MV-4-11 (cell line): ENCODE measurements around the gene GNG2.

ENCODE experiments used
- DNase-seq: peaks from one replicate; lab custom pipeline; 2025; lab: John Stamatoyannopoulos, UW

GNG2 gene

GRCh38 chr14:51942971-51943370, 82.6 kb downstream of the GNG2 start:
- no peak for DNase-seq

GRCh38 chr14:51950007-51950406, 89.6 kb downstream of the GNG2 start:
- DNase-seq = no peak

DNA sequence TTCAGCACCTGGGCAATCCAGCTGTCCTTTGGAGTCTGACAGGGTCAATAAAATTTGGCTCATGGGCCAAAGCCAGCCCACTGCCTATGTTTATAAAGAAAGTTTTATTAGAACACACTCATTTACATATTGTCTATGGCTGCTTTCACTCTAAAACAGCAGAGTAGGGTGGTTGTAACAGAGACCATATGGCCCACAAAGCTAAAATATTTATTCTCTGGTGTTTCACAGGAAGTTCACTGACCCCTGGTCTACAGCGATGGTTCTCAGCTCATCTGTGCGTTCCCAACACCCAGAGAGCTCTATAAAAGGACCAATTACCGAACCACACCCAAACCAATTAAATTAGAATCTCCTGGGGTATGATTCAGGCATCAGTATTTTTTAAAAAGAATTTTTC, 91.2 kb downstream of the GNG2 start:
- DNase-seq = no peak

DNA sequence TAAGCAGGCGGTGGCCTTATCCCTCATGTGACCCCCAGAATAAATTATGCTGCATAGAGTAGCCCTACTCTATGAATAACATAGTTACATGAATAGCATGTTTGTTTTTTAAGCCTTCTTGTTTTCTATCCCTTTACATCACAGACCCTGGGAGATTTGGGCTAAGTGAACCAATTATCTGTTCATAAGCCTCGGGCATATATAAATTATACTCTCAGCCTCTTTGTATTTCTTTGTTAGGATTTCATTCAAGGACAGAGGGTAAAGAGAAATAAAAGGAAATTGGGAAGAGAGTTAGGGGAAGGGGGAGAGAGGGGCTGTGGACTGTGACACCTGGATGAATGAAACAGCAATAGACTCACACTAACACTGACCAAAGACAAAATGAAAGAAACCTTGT, 93.6 kb downstream of the GNG2 start:
- DNase-seq = no peak

DNA sequence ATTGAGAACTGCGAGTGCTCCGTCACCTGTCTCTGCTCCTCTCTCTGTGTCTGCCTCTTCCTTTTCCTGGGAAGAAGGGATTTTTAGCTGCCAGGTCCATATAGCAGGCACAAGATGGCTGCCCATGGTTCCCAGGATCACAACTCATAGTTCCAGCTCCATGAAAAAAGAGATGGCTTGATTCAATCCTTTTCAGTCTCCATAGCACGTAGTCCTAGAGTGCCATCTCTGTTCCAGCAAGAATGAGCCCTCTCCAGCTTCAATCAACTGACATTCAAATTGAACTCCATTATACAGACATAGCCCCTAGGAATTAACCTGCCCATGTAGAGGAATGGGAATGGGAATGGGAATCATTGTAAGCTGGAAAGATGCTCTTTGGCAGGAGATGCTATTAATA, 94.2 kb downstream of the GNG2 start:
- DNase-seq = no peak

DNA sequence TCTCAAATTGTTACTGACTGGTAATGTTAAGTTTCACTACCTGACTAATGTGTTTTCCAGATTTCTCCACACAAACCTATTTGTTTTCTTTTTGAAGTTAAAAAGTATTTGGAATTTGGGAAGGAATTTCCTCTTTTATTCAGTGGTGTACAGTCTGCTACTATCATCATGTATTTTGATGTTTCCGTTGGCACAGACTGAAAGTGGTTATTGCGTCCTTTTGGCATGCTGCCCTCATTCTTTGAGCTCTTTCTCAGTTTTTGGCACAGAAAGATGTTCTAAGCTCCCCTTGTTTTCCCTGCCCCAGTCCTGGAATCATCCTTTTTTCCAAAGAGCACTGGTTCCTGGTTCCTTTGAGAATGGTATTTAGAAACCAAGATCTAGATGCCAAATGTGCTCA, 97.5 kb downstream of the GNG2 start:
- no peak for DNase-seq

DNA sequence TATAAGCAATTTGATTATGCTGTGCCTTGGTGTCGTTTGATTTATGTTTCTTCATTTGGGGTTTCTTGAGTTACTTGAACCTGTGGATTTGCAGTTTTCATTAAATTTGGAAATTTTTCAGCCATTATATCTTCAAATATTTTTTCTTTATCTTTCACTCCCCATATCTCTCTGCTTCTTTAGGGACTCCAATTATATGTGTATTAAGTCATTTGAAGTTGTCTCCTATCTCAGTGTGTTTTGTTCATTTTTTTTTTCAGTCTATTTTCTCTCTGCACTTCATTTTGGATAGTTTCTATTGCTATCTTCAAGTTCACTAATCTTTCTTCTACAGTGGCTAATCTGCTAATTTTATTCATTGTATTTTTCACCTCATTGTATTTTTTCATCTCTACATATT, 99.5 kb downstream of the GNG2 start:
- DNase-seq = no peak

DNA sequence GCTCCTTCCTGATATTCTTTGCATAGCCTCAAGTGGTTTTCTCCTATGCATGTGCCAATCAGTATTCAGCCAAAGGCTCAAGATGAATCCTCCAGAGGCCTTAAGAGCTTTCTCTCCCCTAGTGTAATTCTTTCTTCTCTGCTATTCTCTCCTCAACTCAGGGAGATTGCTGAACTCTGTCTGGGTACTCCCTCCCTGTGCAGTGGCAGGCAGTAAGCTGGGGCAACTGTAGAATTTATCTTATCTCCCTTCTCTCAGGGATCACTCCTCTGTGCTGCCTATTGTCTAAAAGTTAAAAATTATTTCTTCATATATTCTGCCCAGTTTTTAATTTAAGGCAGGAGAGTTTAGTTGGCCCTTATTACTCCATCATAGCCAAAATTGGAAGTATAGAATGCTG, 100.5 kb downstream of the GNG2 start:
- DNase-seq = no peak

DNA sequence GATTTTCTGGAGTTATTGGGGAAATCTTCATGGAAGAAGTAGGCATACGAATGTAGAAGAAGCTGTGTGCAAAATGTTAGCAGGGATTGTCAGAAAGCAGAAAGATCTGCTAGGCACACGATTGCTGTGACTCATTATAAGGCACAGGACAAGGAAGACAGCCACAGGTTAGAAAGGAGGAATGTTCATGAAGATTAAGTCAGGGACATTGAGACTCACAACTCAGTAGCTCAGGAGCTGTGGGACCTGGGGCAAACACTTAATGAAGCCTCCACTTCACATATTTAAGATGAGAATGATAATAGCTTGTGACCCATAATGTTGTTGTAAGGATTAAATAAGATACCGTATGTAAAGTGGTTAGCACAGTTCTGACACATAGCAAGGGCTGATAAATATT, 102.3 kb downstream of the GNG2 start:
- no peak for DNase-seq

GRCh38 chr14:51963286-51963685, 102.9 kb downstream of the GNG2 start:
- DNase-seq = no peak

DNA sequence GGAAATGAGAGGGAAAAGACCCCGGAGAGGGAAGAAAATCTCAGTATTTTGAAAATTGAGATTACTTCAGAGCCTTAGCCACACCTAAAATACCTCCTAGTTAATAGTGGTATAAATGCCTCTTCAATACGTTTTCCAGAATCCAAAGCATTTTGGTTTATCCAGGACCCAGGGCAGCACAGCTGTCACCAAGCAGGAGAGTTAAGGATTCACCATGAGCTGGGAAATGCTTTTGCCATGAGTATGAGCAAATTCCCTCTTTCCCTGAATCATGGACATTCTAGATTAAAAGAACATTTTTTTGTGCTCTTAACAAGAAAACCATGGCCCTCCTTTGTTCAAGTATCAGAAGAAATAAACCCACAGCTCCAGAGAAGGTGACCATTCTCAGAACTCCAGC, 107.1 kb downstream of the GNG2 start:
- no peak for DNase-seq

- no peak for DNase-seq
Observed at GRCh38 chr14:51969852-51970540, 109.6 kb downstream of the GNG2 start.

- no peak for DNase-seq
Observed at GRCh38 chr14:51972566-51972965, 112.2 kb downstream of the GNG2 start.

DNA sequence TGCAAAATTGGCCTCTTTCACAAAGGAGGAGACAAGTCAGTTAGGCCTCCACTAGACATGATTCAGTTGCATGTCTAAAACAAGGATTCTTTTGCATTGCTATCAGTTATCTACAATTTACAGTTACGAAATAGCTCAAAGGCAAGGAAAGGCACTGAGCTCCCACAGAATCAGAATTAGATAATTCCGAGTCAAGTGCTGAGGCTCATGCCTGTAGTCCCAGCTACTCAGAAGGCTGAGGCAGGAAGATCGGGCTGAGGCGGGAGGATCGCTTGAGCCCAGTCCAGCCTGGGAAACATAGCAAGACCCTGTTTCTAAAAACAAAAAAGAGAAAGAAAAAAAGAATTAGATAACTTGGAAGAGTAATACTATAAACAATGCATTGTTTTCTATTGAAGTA, 116.7 kb downstream of the GNG2 start:
- no peak for DNase-seq

DNA sequence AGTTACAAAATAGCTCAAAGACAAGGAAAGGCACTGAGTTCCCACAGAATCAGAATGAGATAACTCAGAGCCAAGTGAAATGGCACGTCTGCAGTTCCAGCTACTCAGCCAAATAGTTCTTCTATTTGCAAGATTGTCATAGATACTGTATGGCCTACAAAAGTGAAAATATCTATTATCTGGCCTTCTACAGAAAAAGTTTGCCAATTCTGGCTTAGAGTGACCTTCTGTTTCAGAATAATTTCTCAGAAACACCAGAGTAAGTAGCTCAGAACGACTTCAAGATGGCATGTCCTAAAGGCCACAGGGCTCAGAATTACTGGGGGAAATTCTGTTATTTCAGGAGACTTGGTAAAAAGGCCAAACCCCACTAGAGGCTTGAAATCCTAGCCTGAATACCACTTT, 118.3 kb downstream of the GNG2 start:
- no peak for DNase-seq

DNA sequence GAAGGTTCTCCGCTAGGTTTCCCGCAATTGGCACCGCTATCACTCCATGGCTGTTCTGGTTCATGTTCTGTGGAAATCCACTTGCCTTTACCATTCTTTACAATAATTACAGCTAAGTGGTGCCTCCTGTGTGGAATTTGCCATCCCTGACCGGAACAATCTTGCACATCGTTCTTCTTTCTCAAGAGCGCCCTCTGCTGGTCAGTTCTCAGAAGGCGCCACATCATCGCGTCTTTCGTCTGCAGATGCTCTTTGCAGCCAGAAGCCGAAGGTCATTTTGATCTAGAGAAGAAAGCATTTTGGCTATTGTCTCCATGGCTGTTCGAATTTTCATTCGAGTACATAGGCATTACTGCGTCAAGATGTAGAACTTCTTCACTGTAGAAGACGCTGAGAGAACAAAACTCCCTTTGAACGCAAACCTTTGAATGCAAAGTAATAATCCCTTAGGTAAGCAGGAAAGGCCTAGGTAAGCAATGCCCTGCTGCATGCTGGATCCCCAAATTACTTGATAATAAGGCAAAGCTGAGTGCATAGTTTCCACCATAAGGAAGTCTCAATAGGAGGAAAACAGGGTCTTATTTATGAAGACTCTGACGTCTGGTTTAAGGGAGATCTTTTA, 118.8 kb downstream of the GNG2 start:
- peak; percentile 58 for DNase-seq

- DNase-seq = no peak
Observed at GRCh38 chr14:51981218-51981854, 120.9 kb downstream of the GNG2 start.

DNA sequence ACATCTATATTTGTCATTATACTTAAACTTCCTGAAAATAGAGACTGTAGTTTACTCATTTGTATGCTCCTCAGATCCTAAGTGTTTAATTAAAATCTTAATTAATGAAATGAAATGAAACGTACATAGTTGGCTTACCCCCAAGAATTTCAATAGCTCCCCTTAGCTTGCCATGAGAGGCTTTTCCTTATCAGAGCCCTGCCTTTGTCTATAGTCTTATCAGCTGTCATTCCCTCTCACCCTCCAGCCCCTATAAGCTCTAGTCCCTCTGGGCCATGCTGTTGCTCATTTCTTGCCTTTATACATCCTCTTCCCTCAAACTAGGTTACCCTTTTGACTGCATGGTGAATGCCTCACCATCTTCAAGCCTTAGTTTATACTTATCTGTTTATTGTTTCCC, 127.8 kb downstream of the GNG2 start:
- no peak for DNase-seq

GRCh38 chr14:51989293-51990234, 129.2 kb downstream of the GNG2 start, which contains the start of gene RTRAF:
RTRAF (plus strand) TSS chr14:51989546; CDS start chr14:51989640, 94 bp downstream.
- peak; percentile 87 for DNase-seq

- DNase-seq = no peak
Observed at GRCh38 chr14:51990488-51990887, 130.1 kb downstream of the GNG2 start.

DNA sequence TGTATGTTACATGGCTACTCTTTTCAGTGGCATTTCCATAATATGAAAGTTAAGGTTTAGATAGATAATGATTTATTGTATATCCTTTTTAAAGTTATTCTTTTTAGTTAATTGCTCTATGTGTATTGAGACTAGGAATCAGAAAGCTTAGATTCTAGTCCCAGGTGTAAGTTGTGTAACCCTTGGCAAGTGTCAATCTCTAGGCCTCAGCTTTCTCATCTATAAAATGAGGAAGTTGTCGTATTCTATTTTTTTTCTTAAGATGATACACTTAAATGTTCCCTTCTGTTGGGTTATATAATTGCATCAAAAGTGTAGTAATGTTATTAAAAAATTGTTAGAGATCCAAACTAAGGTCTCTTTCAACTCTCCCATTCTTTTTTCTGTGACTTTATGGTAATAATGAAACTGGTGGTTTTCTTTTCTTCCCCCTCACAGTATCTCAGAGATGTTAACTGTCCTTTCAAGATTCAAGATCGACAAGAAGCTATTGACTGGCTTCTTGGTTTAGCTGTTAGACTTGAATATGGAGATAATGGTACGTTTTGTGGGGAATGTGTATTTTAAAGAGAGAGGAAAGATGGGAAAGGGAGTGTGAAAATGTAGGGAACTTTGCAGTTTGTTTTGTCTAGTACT, 133.0 kb downstream of the GNG2 start:
- DNase-seq = peak; percentile 21
